ENCODE measurements around the gene ZBTB17.

The ZBTB17 gene

GRCh38 chr1:15946571-15947381 is 29.1 kb downstream of the ZBTB17 start:
- no peak for DNase-seq

DNA sequence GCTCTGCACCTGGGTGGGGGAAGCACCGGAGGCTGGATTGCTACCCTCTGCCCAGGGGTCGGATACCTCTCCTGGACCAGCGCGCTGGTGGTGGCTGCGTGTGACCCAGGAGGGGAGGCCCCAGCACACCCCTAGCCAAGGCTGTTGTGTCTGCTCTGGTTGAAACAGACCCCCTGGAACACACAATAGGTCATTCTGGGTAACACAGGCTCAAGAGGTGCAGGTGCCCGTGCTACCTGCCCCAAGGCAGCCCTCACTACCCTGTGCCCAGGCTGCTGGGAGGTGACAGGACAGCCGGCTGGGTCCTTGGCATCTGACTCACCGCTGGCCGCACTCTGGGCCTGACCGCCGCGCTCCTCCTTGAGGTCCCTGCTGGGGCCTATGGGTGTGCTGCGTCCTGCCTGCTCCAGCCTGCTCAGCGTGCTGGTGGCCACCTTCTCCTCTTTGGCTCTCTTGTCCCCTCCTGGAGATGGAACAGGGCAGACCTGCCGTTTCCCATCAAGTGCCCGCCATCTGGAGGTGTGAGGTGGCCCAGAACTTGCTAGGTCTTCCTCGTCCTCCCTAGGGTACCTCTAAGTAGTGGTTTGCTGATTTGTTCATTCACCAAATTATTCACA is 30.0 kb downstream of the ZBTB17 start:
- no peak for DNase-seq

- DNase-seq = no peak
Measured at GRCh38 chr1:15945011-15945831, 30.7 kb downstream of the ZBTB17 start.

GRCh38 chr1:15944308-15945010 is 31.4 kb downstream of the ZBTB17 start:
- no peak for DNase-seq

DNA sequence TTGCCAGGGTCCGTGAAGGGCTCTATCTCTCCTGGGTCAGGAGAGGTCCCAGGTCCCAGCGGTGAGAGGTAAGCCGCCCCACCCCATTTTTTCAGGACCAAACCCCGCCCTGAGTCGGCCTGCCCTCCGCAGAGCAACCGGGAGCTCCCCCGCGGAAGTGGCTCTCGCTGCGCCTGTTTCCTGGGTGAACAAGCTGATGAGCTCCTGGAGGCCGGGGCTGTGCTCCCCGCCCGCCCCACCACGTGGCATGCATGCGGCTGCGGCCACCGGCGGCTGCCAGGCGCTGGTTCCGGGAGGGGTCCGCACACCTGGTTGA is 32.0 kb downstream of the ZBTB17 start:
- DNase-seq = no peak

DNA sequence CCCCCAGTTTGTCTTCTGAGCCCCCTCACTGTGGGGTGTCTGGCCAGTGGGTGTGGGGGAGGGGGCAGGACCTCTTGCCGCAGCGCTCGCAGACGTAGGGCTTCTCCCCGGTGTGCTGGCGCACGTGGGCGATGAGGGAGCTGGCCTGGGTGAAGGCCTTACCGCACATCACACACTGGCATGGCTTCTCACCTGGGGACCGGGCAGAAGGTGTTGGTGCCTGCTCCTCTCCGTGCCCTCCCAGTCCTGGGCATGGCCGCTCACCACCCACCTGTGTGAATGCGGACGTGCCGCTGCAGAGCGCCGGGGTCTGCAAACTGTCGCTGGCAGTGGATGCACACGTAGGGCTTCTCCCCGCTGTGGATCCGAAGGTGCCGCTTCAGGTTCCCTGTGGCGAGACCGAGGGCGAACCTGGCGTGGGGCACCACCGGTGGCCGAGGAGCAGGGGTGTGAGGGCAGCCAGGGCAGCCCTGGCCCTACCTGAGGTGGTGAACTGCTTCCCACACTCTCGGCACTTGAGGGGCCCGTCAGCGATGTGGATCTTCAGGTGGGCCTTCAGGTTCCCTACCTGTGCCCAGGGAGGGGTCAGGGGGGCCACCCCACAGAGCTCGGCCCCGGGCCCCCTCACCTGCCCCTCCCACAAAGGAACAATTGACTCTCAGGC is 32.4 kb downstream of the ZBTB17 start:
- no peak for DNase-seq

DNA sequence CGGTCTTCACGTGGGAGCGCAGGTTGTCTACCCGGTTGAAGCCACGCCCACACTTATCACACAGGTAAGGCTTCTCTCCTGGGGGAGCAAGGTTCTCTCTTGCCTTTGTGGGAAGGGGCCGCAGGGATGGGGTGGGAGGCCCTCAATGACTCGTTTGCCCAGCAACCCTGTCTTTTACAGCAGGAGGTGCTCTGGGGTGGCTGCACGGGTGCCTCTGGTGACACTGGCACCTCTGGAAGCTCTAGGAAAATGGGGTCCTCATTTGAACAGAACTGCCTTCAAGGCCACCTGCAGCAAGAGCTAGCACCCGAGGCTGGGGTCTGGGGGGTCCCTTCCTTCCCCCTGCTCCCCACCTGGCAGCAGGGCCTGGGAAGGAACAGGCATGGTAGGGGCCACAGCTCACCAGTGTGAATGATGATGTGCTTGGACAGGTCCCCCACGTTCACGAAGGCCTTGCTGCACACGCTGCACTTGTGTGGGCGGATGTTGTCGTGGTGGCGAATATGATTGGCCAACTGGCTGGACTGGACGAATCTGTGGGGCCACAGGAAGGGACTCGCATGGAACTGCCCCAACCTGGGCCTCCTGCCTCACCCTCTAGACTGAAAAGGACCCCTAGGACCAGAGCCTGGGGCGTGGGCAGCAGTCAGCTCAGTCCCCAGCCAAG is 33.1 kb downstream of the ZBTB17 start:
- no peak for DNase-seq

DNA sequence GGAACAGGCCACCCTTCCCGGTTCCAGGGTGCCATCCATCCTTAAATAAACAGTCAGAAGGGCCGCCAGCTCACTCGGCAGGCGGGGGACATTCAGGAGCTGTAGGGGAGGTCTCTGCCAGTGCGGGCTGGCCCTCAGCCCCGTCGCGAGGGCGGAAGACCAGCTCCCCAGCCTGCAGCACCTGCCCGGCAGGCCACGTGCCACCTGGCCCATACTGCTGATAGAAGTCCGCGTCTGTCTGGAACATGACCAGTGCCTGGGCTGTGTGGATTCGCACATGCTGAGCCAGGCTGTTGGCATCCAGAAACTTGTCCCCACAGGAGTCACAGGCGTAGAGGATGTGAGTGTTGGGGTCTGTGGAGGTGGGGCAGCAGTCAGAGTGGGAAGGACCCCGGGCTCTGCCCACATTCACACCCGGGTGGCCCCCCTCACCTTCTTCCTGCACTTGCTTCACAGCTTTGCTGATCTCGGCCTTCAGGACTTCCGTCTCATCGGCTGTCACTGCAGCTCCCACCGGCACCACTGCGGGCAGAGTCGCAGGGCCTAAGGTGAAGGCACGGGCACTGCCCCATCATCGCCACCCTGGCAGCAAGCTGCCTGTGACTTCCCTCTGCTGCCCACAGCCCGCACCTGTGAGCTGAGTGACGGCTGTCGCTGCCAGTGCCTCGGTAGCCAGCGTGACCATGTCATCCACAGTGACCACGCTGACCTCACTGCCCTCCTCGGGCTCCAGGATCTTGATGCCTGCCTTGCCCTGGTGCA is 33.8 kb downstream of the ZBTB17 start:
- no peak for DNase-seq

- DNase-seq = no peak
Measured at GRCh38 chr1:15941044-15941840, 34.7 kb downstream of the ZBTB17 start.

DNA sequence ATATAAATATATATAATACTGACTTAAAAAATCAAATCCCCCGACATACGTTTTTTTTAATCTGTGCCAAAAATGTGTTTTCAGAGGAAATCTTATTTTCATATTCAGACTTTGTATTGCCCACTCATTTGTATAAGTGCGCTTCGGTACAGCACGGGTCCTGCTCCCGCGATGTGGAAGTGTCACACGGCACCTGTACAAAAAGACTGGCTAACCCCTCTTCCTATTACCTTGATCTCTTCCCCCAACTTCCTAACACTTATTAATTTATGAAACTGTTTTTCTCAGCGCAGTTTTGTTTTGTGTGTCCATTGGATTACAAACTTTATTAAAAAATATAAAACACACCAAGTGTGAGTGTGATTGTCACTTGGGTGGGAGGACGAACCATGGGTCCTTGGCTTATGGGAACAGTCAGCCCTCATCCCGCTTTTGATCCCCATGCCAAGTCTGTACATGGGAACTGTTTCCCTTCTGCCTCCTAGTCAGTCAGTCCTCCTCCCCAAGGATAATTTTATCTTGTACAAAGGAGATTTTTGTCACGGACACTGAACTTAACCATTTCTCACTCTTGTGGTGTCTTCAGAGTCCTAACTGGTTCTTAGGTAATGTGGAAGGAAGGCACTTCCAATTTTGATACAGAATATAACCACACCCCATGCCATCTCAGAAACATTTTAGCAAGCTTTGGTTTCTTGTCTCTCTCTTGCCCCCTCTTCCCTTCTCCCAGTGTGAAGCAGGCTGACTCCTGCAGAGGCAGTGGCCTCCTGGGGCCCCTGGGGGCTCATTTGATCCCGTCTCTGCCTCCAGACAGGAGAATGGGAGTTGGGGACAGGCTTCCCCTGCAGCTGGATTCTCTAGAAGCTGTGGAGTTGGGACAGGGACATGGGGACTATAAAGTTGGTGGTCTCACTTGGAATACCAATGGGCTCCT is 35.5 kb downstream of the ZBTB17 start:
- no peak for DNase-seq

DNA sequence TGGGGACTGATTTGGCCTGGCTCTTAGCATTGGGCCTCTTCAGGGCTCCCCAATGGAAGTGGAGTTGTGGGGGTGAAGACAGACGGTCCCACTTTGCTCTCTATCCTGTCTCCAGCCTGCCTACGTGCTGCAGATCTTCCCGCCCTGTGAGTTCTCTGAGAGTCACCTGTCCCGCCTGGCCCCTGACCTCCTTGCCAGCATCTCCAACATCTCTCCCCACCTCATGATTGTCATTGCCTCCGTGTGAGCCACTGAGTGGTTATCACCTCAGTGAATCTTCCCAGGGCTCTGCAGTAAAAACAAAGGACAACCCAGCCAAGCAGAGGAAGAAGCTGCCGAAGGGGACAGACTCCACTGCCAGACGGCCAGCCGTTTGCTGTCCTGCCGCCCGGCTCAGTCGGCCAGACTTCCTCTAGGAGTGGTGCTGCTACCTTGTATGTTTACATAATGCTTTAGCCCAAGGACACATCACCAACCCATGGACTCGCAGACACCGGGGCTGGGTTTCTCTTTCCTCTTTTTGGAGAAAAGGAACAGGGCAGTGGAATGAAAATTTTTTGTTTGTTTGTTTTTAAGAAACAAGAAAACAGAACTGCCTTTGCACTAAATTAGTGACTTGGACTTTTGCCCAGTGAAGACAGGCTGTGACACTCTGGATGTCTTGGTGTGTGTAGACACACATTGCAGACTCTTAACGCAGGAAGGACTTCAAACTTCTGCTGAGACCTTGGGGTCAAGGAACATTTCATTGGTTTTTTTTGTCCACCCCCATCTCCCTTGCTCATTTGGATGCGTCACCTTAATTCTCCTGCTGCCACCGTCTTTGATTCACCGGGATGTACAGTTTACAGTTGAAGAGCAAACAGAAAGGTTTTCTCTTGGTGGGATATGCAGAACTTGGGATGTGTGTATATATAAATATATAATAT is 36.5 kb downstream of the ZBTB17 start:
- DNase-seq = no peak

DNA sequence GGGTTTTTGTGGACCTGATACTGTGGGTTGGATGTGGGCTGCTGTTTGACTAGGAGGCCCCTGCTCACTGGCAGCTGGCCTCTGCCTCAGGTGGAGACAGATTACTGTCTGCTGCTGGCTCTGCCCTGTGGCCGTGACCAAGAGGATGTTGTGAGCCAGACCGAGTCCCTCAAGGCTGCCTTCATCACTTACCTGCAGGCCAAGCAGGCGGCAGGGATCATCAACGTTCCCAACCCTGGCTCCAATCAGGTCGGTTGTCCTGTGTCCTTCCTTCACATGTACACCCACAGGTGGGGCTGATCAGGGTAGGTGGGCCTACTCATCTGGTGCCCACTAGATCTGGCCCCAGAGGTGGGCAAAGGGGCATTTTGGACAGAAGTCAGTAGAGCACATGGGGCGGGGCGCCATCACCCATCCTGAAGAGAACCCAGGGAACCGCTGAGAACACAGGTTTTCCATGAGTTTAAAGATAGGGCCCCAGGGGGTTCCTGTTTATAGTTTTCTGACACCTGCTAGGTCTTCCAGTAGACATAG is 37.2 kb downstream of the ZBTB17 start:
- DNase-seq = no peak

DNA sequence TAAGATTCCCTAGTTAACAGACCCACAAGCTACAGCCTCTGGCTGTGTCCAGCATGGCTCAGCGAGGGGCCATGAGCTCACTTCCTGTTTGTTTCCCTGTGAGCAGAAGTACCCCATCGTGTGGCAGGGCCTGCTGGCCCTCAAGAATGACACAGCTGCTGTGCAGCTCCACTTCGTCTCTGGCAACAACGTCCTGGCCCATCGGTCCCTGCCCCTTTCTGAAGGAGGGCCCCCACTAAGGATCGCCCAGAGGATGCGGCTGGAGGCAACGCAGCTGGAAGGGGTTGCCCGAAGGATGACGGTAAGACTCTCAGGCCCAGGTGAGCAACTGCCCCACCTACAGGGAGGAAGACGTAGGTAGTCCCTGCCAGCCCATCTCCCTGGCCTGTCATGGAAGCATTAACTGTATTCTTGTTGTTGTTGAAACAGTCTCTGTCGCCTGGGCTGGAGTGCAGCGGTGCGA is 38.2 kb downstream of the ZBTB17 start:
- no peak for DNase-seq

DNA sequence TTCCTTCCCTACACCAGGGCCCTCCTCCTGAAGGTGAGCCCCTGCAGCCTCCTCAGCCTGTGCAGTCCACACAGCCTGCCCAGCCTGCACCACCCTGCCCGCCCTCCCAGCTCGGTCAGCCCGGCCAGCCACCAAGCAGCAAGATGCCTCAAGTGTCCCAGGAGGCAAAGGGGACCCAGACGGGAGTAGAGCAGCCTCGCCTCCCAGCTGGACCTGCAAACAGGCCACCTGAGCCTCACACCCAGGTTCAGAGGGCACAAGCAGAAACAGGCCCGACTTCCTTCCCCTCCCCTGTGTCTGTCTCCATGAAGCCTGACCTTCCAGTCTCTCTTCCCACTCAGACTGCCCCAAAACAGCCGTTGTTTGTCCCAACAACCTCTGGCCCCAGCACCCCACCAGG is 38.8 kb downstream of the ZBTB17 start:
- no peak for DNase-seq

DNA sequence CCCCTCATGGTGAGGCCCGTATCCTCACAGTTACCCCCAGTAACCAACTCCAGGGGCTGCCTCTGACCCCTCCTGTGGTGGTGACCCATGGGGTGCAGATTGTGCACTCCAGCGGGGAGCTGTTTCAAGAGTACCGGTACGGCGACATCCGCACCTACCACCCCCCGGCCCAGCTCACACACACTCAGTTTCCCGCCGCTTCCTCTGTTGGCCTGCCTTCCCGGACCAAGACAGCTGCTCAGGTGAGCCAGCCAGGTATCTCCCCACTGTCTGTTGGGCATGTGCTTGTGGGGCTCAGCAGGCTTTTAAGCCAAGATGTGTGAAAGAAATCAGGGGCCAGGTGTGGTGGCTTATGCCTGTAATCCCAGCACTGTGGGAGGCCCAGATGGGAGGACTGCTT is 39.9 kb downstream of the ZBTB17 start:
- no peak for DNase-seq

- DNase-seq = no peak
Measured at GRCh38 chr1:15935056-15935950, 40.6 kb downstream of the ZBTB17 start.
